ENCODE results near the gene KLK13.

DNA sequence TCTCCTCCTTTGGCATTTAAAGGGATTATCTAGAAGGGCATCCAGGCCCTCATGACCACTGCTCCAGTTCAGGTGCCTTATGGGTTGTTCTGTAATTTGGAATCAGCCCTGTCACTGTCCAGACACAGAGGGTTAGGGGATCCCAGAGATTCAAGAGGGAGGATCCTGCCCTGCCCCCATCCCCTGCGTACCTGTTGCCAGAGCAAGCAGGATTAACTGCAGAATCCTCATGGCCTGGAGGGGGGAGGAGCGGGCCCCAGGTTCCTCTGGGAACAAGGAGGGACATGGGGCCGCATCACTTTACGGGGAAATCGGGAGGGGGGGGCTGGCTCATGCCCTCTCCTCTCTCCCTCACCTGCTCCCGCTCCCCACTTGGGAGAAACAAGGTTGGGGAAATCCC lies 39.5 kb downstream of the KLK13 start:
- no peak for TF ChIP-seq CTCF (IDR thresholded peaks at IDR 0.05)
- no peak for TF ChIP-seq ZFX (IDR thresholded peaks at IDR 0.05; ENCODE audit: borderline replicate concordance)

All from 22Rv1 (cell line).